RWPE1 (cell line): ENCODE data around the gene SPIRE2.
A peak's percentile ranks its signal among the peaks of the same experiment; 100 is the strongest.
"Not testable (repeated sequence)": the region's sequence is repeated elsewhere in the genome, so short reads cannot be mapped to it uniquely, and the experiment has no call there.

Source experiments
- CTCF ChIA-PET: fragments of 350-600 bp; sonication (Branson Sonifier 250); formaldehyde crosslinking; extraction: SDS; loops from one replicate; lab custom pipeline; 2021; lab: Yijun Ruan, JAX
- POLR2A ChIA-PET: fragments of 400-600 bp; formaldehyde crosslinking; extraction: SDS; loops from one replicate; lab custom pipeline; 2020; ENCODE audit warnings: antibody characterized with exemption; ENCODE audit not compliant: low non-redundant PET; lab: Yijun Ruan, JAX
- DNase-seq: peaks from one replicate; pipeline ENCODE4 v3.0.0; 2012; ENCODE audit warnings: low spot score
- H3K27ac ChIP-seq: fragments of 450-650 bp; 2 replicates; pipeline ENCODE4 v1.5.1; 2017
- CTCF ChIP-seq: fragments of 450-650 bp; conservative IDR thresholded peaks from 2 replicates; pipeline ENCODE4 v1.5.1; 2017; ENCODE audit warnings: low read depth, mild to moderate bottlenecking

Gene SPIRE2

DNA sequence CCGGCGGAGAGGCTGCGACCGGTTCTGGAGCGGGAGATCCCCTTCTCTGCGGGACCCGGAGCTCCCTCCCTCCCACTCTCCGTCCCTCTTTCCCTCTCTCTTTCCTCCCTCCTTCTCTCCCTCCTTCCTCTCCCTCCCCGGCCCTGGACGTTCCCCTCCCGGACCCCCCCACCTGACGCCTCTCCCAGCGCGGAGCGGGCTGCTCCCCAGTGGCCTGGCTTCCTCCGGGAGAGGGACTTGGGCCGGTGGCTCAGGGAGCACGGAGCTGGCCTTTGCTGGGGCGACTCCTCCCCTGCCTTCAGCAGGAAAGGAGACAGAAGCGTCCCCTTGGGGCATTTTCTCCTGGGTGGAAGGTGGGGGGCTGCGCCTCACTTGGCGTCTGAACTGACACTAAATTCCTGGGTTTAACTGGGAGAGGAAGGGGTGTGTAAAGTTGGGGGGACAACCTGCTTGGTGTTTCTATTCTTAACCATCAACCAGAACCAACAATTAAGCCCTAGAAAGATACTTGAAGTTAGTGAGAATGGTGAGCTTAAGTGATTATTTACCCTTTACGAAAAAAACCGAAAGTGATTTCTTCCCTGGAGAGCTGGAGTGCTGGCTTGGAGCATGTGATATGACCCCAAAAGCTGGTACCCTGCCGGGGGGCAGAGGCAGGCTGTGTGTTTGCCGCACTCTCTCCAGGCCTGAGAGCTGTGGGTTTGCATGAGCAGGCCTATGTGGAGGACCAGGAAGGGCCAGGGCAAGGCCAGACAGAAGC, 775 bp downstream of the SPIRE2 start:
- DNase-seq: no peak
- ChIA-PET CTCF (interaction anchor here (1.3 kb wide), 1 partner anchor 32 kb away, joined by 8 read pairs; no protein-coding TSS in a partner anchor), POLR2A (interaction anchor here (0.6 kb wide), 1 partner anchor 11 kb away, joined by 3 read pairs; no protein-coding TSS in a partner anchor)
- no peak for TF ChIP-seq CTCF
- peak overlapping the region; percentile 78 for H3K27ac ChIP-seq

DNA sequence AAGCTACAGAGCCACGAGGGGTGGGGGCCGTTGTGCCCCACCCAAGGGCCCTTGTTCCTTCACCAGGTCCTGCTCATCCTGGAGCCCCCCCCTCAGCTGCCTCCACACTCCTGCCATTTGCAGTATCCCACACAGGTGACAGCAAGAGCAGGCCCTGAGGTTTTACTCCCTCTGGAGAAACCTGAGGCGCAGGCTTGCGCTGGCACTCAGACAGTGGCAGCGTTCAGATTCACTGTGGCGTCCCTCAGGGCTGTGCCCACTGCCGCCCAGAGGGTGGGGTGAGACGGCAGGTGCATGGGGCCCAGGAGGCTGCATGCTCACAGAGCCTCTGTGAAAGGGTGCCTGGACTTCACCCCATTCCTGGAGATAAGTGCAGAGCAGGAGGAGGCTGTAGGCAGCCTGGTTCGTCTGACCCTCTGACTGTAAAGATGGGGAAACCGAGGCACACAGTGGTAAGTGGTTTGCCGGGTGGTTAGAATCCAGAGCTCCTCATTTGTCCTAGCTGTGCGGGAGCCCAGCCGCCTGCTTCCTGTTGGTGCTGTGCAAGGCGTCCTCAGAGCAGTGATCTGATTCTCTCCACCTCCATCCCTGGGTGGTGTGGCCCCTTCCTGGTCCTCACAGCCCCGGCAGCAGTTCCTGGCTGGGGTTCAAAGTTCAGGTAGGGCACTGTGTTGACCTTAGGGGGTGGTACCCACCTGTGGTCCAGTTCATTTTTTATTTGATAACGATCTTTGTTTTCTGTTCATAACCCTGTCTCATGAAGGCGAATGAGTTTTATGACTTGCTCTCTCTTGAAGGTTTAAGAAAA, 1.6 kb downstream of the SPIRE2 start:
- H3K27ac ChIP-seq: peak overlapping the region; percentile 78
- no peak for TF ChIP-seq CTCF
- ChIA-PET POLR2A (interaction anchor here (0.6 kb wide), 1 partner anchor 10 kb away, joined by 3 read pairs; no protein-coding TSS in a partner anchor), CTCF (interaction anchor here (1.3 kb wide), 1 partner anchor 31 kb away, joined by 8 read pairs; no protein-coding TSS in a partner anchor)
- DNase-seq: no peak

- ChIA-PET CTCF (interaction anchor here (1.1 kb wide), 1 partner anchor 29 kb away, joined by 4 read pairs; no protein-coding TSS in a partner anchor), POLR2A (no interaction called here)
- DNase-seq: no peak
- H3K27ac ChIP-seq: peak overlapping the region; percentile 17; the same call in 1 of the 2 replicates
- no peak for TF ChIP-seq CTCF
Measured at GRCh38 chr16:89831810-89832328, 3.6 kb downstream of the SPIRE2 start.

GRCh38 chr16:89833664-89834363, 5.5 kb downstream of the SPIRE2 start:
- DNase-seq: peak; percentile 32
- CTCF ChIA-PET: interaction anchor here (0.5 kb wide), 1 partner anchor 63 kb away, joined by 3 read pairs; no protein-coding TSS in a partner anchor
- POLR2A ChIA-PET, H3K27ac ChIP-seq: not testable (repeated sequence)

GRCh38 chr16:89834813-89835363, 6.6 kb downstream of the SPIRE2 start:
- H3K27ac ChIP-seq, DNase-seq, CTCF ChIA-PET, POLR2A ChIA-PET: not testable (repeated sequence)

DNA sequence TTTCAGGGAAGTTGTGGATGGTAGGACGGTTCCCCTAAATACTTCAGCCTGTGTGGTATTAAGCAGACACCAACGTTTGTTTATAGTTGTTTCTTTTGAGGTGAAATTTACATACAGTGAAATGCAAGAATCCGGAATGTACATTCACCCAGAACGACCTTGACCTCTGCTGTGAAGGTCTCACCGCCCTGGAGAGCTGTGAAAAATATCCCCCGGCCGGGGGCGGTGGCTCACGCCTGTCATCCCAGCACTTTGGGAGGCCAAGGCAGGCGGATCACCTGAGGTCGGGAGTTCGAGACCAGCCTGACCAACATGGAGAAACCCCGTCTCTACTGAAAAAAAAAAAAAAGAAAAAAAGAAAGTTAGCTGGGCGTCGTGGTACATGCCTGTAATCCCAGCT, 8.2 kb downstream of the SPIRE2 start:
- DNase-seq, H3K27ac ChIP-seq, POLR2A ChIA-PET: not testable (repeated sequence)
- CTCF ChIA-PET: interaction anchor here (1.2 kb wide), 1 partner anchor 25 kb away, joined by 4 read pairs; no protein-coding TSS in a partner anchor

DNA sequence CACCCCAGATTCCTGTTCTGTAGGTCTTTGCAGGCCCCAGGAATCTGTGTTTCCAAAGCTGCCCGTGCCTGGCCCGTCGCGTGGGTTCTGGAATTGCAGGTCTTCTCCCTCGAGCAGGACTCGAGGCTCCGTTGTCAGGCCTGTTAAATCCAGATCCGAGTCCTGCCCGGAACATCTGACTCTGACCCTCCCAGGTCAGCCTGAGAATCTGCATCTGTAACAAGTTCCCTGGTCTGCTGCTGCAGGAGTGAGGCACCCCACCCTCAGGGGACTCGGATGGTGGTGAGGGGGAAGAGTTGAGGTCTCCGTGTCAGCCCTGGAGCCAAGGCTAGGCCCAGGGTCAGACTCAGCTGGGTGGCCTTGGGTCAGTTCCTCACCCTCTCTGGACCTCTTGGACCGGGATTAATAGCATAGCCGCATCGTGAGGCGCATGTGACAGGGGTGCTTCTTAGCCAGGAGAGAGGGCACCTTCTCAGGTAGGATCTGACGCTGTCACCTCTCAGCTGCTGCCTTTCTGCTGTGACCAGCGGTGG, 8.8 kb downstream of the SPIRE2 start:
- TF ChIP-seq CTCF: no peak
- DNase-seq: no peak
- no peak overlapping the region for H3K27ac ChIP-seq
- ChIA-PET CTCF (interaction anchor here (1.0 to 1.2 kb wide), 2 partner anchors 23 to 24 kb away, joined by 4 to 7 read pairs; no protein-coding TSS in a partner anchor), POLR2A (interaction anchor here (0.6 to 1.0 kb wide), 2 partner anchors 36 to 160 kb away, joined by 5 to 6 read pairs; partner anchors contain the start of gene TCF25)
